HEK293T (cell line): ENCODE data around the gene ATXN7.

Source experiments
- ARNT ChIP-seq: fragments of 450-650 bp; IDR thresholded peaks from 2 replicates; pipeline ENCODE4 v1.6.1; 2017; ENCODE audit warnings: mild to moderate bottlenecking
- BHLHE40 ChIP-seq: fragments of 450-650 bp; IDR thresholded peaks from 2 replicates; pipeline ENCODE4 v1.6.1; 2016; ENCODE audit warnings: mild to moderate bottlenecking, moderate library complexity, borderline replicate concordance
- SUZ12 ChIP-seq: fragments of 450-650 bp; IDR thresholded peaks from 2 replicates; pipeline ENCODE4 v1.6.1; 2016; ENCODE audit warnings: mild to moderate bottlenecking

DNA sequence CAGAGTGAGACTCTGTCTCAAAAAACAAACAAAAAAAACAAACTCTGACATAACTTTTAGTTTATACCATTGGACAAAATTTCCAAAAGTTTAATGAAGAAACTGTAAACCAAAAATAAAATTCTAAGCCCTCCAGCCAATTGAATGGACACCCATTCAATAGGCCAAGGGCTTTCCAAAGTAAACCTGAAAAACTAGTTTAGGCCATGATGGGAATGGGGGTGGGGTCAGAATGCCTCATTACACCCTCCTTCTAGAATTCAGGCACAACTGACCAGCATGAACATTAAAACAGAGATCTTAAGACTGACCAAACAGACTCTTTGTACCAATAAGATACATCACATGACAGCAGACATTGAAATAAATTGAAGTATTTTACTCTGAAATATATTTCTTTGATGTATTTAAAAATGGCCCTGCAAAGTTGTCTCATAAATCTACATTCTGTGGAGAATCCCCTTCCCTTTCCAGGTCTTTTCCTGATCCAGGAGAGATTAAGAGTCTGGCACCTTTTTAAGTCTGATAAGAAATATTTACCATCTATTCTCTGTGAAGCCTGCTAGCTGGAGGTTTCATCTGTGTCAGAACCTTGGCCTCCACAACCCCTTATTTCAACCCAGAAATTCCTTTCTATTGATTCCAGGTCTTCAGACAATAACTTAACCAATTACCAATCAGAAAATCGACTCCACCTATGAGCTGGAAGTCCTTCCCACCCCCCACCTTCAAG, 15.8 kb upstream of the ATXN7 start:
- no peak for TF ChIP-seq BHLHE40
- TF ChIP-seq ARNT, result no peak
- TF ChIP-seq SUZ12, result no peak
